IMR-90 (cell line): Measurements from ENCODE around the gene PDIA2. TPM values are rescaled to one million over a fixed set of nuclear protein-coding genes. Genes with fewer than 3 reads are reported as not detected.

Experiments
- ATAC-seq: fragments of 200-7000 bp; cut with Tn5 transposase; 2 replicates; pipeline ENCODE4 v1.9.1; 2020; ENCODE audit warnings: low read depth, mild to moderate bottlenecking, moderate library complexity
- BruUV-seq: library from RNA; stranded (reverse); fragments of 400-500 nt; replicated peaks from 2 replicates; lab custom pipeline; 2021; lab: Mats Ljungman, UMichigan
- CTCF ChIA-PET: fragments of 300-600 bp; formaldehyde crosslinking; extraction: SDS; loops from one replicate; lab custom pipeline; 2021; ENCODE audit warnings: antibody characterized with exemption; lab: Yijun Ruan, JAX
- POLR2A ChIA-PET: fragments of 300-600 bp; sonication (Branson Sonifier 250); formaldehyde crosslinking; loops from one replicate; lab custom pipeline; 2022; ENCODE audit warnings: antibody characterized with exemption; ENCODE audit not compliant: unreplicated experiment; lab: Charles Lee
- DNase-seq: peaks from one replicate; pipeline ENCODE4 v3.0.0; 2013
- H2AFZ ChIP-seq: replicated peaks from 2 replicates; pipeline ENCODE3; 2013; ENCODE audit warnings: low read length, mild to moderate bottlenecking; ENCODE audit not compliant: poor library complexity
- H2AK5ac ChIP-seq: 2 replicates; pipeline ENCODE4 v1.6.1; 2013; ENCODE audit warnings: low read depth, low read length, inconsistent platforms
- H2AK9ac ChIP-seq: replicated peaks from 2 replicates; pipeline ENCODE3; 2013; ENCODE audit warnings: mild to moderate bottlenecking, low read depth, low read length, moderate library complexity; ENCODE audit not compliant: poor library complexity
- H2BK120ac ChIP-seq: 2 replicates; pipeline ENCODE4 v1.6.1; 2013; ENCODE audit warnings: low read depth, low read length, inconsistent platforms
- H2BK15ac ChIP-seq: 3 replicates; pipeline ENCODE4 v1.6.1; 2013; ENCODE audit warnings: low read depth, low read length, inconsistent platforms
- H2BK20ac ChIP-seq: 2 replicates; pipeline ENCODE4 v1.6.1; 2013; ENCODE audit warnings: low read depth, mild to moderate bottlenecking, inconsistent platforms, low read length, moderate library complexity
- H2BK5ac ChIP-seq: 2 replicates; pipeline ENCODE4 v1.6.1; 2013; ENCODE audit warnings: mild to moderate bottlenecking, low read depth, low read length, inconsistent platforms; ENCODE audit not compliant: poor library complexity, severe bottlenecking
- H3K14ac ChIP-seq: replicated peaks from 2 replicates; pipeline ENCODE4 v1.6.1; 2013; ENCODE audit warnings: low read depth, low read length, inconsistent platforms
- H3K18ac ChIP-seq: 2 replicates; pipeline ENCODE4 v1.6.1; 2013; ENCODE audit warnings: low read depth, low read length, control low read depth
- H3K23ac ChIP-seq: 2 replicates; pipeline ENCODE4 v1.6.1; 2013; ENCODE audit warnings: low read depth, low read length, inconsistent platforms
- H3K27ac ChIP-seq: 2 replicates; pipeline ENCODE4 v1.5.1; 2013; ENCODE audit warnings: mild to moderate bottlenecking, control low read depth, low read length; ENCODE audit not compliant: insufficient read depth
- H3K27me3 ChIP-seq: 2 replicates; pipeline ENCODE4 v1.6.1; 2013; ENCODE audit warnings: low read length; ENCODE audit not compliant: control insufficient read depth, insufficient read depth
- H3K36me3 ChIP-seq: 2 replicates; pipeline ENCODE4 v1.6.1; 2013; ENCODE audit warnings: low read length, mixed read lengths; ENCODE audit not compliant: control insufficient read depth, insufficient read depth
- H3K4ac ChIP-seq: 2 replicates; pipeline ENCODE4 v1.6.1; 2013; ENCODE audit warnings: low read depth, low read length, inconsistent platforms
- H3K4me1 ChIP-seq: 2 replicates; pipeline ENCODE4 v1.6.1; 2013; ENCODE audit warnings: low read length, mixed read lengths; ENCODE audit not compliant: control insufficient read depth, insufficient read depth
- H3K4me2 ChIP-seq: 2 replicates; pipeline ENCODE4 v1.6.1; 2013; ENCODE audit warnings: low read depth, mild to moderate bottlenecking, control low read depth, low read length, moderate library complexity
- H3K4me3 ChIP-seq: 2 replicates; pipeline ENCODE4 v1.5.1; 2013; ENCODE audit warnings: low read depth, mild to moderate bottlenecking, control low read depth, low read length, moderate library complexity; ENCODE audit not compliant: insufficient read depth
- H3K56ac ChIP-seq: 2 replicates; pipeline ENCODE4 v1.6.1; 2013; ENCODE audit warnings: low read length, inconsistent platforms; ENCODE audit not compliant: insufficient read depth; ENCODE audit errors: extremely low read depth
- H3K79me1 ChIP-seq, 2 experiments: 2 replicates each; pipeline ENCODE4 v1.6.1; 2013; ENCODE audit warnings: low read length in 2 of 2, inconsistent platforms in 1 of 2, low read depth in 1 of 2
- H3K9ac ChIP-seq: 2 replicates; pipeline ENCODE4 v1.6.1; 2013; ENCODE audit warnings: low read depth, low read length, control low read depth
- H3K9me1 ChIP-seq: 2 replicates; pipeline ENCODE4 v1.6.1; 2013; ENCODE audit warnings: low read length, inconsistent platforms; ENCODE audit not compliant: insufficient read depth
- H3K9me3 ChIP-seq: 2 replicates; pipeline ENCODE4 v1.6.1; 2013; ENCODE audit warnings: low read length; ENCODE audit not compliant: control insufficient read depth, insufficient read depth
- H4K20me1 ChIP-seq: 2 replicates; pipeline ENCODE4 v1.6.1; 2013; ENCODE audit warnings: low read length, inconsistent platforms; ENCODE audit not compliant: insufficient read depth
- H4K5ac ChIP-seq: 2 replicates; pipeline ENCODE4 v1.6.1; 2013; ENCODE audit warnings: mild to moderate bottlenecking, low read depth, low read length, control low read depth
- H4K8ac ChIP-seq, 2 experiments: 2 replicates each; pipeline ENCODE4 v1.6.1; 2013; ENCODE audit warnings: low read depth in 2 of 2, low read length in 2 of 2, control low read depth in 1 of 2, inconsistent platforms in 1 of 2
- H4K91ac ChIP-seq: 2 replicates; pipeline ENCODE4 v1.6.1; 2013; ENCODE audit warnings: low read depth, low read length, inconsistent platforms; ENCODE audit not compliant: insufficient read depth
- BHLHE40 ChIP-seq: fragments of 150-350 bp; IDR thresholded peaks from 2 replicates; pipeline ENCODE4 v1.6.1; 2016; ENCODE audit warnings: mild to moderate bottlenecking, low read depth, low read length
- CEBPB ChIP-seq: IDR thresholded peaks from 2 replicates; pipeline ENCODE4 v1.6.1; 2012; ENCODE audit warnings: low read depth, low read length, improper control_type of control experiment
- CHD1 ChIP-seq: IDR thresholded peaks from 2 replicates; pipeline ENCODE4 v1.6.1; 2012; ENCODE audit warnings: low read depth, low read length, improper control_type of control experiment
- FOS ChIP-seq: fragments of 150-350 bp; IDR thresholded peaks from 2 replicates; pipeline ENCODE4 v1.6.1; 2016; ENCODE audit warnings: low read depth, low read length
- MAFK ChIP-seq: IDR thresholded peaks from 2 replicates; pipeline ENCODE4 v1.6.1; 2012; ENCODE audit warnings: low read depth, low read length, improper control_type of control experiment
- MAZ ChIP-seq: IDR thresholded peaks from 2 replicates; pipeline ENCODE4 v1.6.1; 2012; ENCODE audit warnings: low read depth, mild to moderate bottlenecking, low read length, improper control_type of control experiment, moderate library complexity, borderline replicate concordance
- MXI1 ChIP-seq: IDR thresholded peaks from 2 replicates; pipeline ENCODE4 v1.6.1; 2012; ENCODE audit warnings: low read depth, mild to moderate bottlenecking, low read length, moderate library complexity, borderline replicate concordance
- NFE2L2 ChIP-seq: fragments of 150-350 bp; IDR thresholded peaks from 2 replicates; pipeline ENCODE4 v1.6.1; 2016; ENCODE audit warnings: low read depth, mild to moderate bottlenecking, low read length
- POLR2A ChIP-seq: IDR thresholded peaks from 2 replicates; pipeline ENCODE4 v1.6.1; 2012; ENCODE audit warnings: mild to moderate bottlenecking, low read depth, low read length
- RAD21 ChIP-seq: IDR thresholded peaks from 2 replicates; pipeline ENCODE4 v1.6.1; 2012; ENCODE audit warnings: low read length, improper control_type of control experiment
- RCOR1 ChIP-seq: IDR thresholded peaks from 2 replicates; pipeline ENCODE4 v1.6.1; 2012; ENCODE audit warnings: mild to moderate bottlenecking, low read length, improper control_type of control experiment; ENCODE audit not compliant: insufficient replicate concordance
- RFX5 ChIP-seq: IDR thresholded peaks from 2 replicates; pipeline ENCODE4 v1.8.0; 2012; ENCODE audit warnings: low read depth, mild to moderate bottlenecking, low read length, moderate library complexity
- SMC3 ChIP-seq: fragments of 150-350 bp; IDR thresholded peaks from 2 replicates; pipeline ENCODE4 v1.6.1; 2016; ENCODE audit warnings: low read depth, mild to moderate bottlenecking, antibody characterized with exemption, low read length, moderate library complexity
- USF2 ChIP-seq: fragments of 150-350 bp; IDR thresholded peaks from 2 replicates; pipeline ENCODE4 v1.6.1; 2017; ENCODE audit warnings: mild to moderate bottlenecking, antibody characterized with exemption, low read length, low read depth
- WGBS, 2 experiments: methylation state at CpG; one replicate each; pipeline versions ENCODE4 v1.1.5 to v1.1.7; 2013; ENCODE audit warnings: missing lambda C conversion rate in 2 of 2; ENCODE audit not compliant: insufficient read length in 1 of 2; ENCODE audit errors: extremely low coverage in 2 of 2; 5-methylcytosine and 5-hydroxymethylcytosine counted together
- dilution Hi-C: fragments of 300-500 bp; cut with HindIII; formaldehyde crosslinking; loops from one replicate; pipeline ENCODE4 v1.14.3; 2018; ENCODE audit warnings: low sequenced_read_pairs; ENCODE audit not compliant: unreplicated experiment
- in situ Hi-C: fragments of 300-500 bp; cut with MboI; formaldehyde crosslinking; loops from 3 replicates; pipeline ENCODE4 v1.14.3; 2019; ENCODE audit warnings: low sequenced_read_pairs, inconsistent platforms, mixed read lengths
- intact Hi-C: fragments of 100-400 bp; cut with micrococcal nuclease; formaldehyde crosslinking; loops from 2 replicates; pipeline ENCODE4 v1.10.0; 2022
- polyA plus RNA-seq, 3 experiments: library from polyadenylated mRNA; depleted of rRNA; stranded (reverse); fragments of >200 nt; gene quantifications; 2 replicates each; pipeline ENCODE4 v1.2.3, GENCODE V29; 2012; ENCODE audit warnings: low replicate concordance in 1 of 3
- total RNA-seq: library from RNA; depleted of rRNA; stranded (reverse); fragments of >200 nt; gene quantifications from 2 replicates; pipeline ENCODE4 v1.2.3, GENCODE V29; 2012
- TF ChIP-seq, protein P1 (sequence below): conservative IDR thresholded peaks from 2 replicates; pipeline ENCODE4 v1.5.1; 2012; ENCODE audit warnings: mild to moderate bottlenecking, low read depth, low read length, improper control_type of control experiment
- TF ChIP-seq, protein P2 (sequence below): fragments of 150-350 bp; IDR thresholded peaks from 2 replicates; pipeline ENCODE4 v1.6.1; 2016; ENCODE audit warnings: low read depth, mild to moderate bottlenecking, low read length, moderate library complexity, borderline replicate concordance

The PDIA2 gene
- total and polyA plus RNA-seq, 2 of the 4 experiments (the other 2 are of a cell fraction): 0.17 TPM; not detected in 1

DNA sequence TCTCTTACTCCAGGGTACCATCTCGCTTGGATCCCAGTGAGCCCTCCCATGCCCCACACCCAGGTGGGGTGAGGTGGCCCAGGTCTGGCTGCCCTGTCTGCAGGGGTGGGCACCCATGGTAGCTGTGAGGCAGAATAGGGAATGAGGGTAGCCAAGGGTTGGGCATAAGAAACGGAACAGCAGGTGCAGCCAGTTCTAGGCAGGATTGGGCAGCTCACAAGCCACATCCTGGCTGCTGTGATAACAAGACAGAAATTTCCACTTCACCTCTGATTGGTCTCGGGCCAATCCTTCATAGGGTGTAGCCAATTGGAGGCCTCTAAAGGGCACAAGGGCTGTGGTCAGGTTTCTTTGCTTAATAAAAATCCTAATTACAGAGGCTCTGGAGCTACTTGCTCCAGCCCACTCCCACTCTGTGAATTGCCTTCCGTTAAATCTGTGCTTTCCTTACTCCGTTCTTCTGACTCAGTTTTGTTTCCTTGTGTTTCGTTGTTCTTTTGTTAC is 4.0 kb upstream of the PDIA2 start:
- no peaks in the 10 kb centered on the region for H3K79me1 ChIP-seq
- H4K91ac ChIP-seq: no peak overlapping the region
- no peak overlapping the region for H2BK5ac ChIP-seq
- H3K56ac ChIP-seq: no peak overlapping the region
- H3K23ac ChIP-seq: no peak overlapping the region
- no peaks in the 10 kb centered on the region; the same call in 1 of the 2 replicates for H4K20me1 ChIP-seq
- peaks cover 50% of the 10 kb centered on the region for H3K27me3 ChIP-seq
- TF ChIP-seq, protein P1, sequence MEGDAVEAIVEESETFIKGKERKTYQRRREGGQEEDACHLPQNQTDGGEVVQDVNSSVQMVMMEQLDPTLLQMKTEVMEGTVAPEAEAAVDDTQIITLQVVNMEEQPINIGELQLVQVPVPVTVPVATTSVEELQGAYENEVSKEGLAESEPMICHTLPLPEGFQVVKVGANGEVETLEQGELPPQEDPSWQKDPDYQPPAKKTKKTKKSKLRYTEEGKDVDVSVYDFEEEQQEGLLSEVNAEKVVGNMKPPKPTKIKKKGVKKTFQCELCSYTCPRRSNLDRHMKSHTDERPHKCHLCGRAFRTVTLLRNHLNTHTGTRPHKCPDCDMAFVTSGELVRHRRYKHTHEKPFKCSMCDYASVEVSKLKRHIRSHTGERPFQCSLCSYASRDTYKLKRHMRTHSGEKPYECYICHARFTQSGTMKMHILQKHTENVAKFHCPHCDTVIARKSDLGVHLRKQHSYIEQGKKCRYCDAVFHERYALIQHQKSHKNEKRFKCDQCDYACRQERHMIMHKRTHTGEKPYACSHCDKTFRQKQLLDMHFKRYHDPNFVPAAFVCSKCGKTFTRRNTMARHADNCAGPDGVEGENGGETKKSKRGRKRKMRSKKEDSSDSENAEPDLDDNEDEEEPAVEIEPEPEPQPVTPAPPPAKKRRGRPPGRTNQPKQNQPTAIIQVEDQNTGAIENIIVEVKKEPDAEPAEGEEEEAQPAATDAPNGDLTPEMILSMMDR: no peak
- TF ChIP-seq BHLHE40: no peak
- TF ChIP-seq CEBPB: no peak
- no peak for TF ChIP-seq CHD1
- TF ChIP-seq NFE2L2: no peak
- TF ChIP-seq, protein P2, sequence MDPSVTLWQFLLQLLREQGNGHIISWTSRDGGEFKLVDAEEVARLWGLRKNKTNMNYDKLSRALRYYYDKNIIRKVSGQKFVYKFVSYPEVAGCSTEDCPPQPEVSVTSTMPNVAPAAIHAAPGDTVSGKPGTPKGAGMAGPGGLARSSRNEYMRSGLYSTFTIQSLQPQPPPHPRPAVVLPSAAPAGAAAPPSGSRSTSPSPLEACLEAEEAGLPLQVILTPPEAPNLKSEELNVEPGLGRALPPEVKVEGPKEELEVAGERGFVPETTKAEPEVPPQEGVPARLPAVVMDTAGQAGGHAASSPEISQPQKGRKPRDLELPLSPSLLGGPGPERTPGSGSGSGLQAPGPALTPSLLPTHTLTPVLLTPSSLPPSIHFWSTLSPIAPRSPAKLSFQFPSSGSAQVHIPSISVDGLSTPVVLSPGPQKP: no peak
- no peak for TF ChIP-seq RAD21
- TF ChIP-seq MAZ: no peak
- no peak for TF ChIP-seq SMC3
- no peak for TF ChIP-seq RCOR1
- TF ChIP-seq MAFK: no peak
- no peak for TF ChIP-seq FOS
- TF ChIP-seq USF2: no peak
- no peak for TF ChIP-seq POLR2A
- no peak for TF ChIP-seq MXI1
- TF ChIP-seq RFX5: no peak
- no peak for ATAC-seq
- intact Hi-C loops: no loop called here
- H2BK15ac ChIP-seq: no peak overlapping the region
- in situ Hi-C loops: no loop called here
- H3K9ac ChIP-seq: no peak overlapping the region
- dilution Hi-C loops: no loop called here
- no peak overlapping the region for H3K27ac ChIP-seq
- WGBS, 2 experiments: 47% methylated on average over 2 of the region's 6 CpGs; no CpG with 5 or more reads in 1 of the 2 experiments
- H3K9me3 ChIP-seq: no peaks in the 10 kb centered on the region
- peaks cover 3% of the 10 kb centered on the region; the same call in 1 of the 2 replicates for H3K4me1 ChIP-seq
- no peak overlapping the region for H3K4me3 ChIP-seq
- H2AK9ac ChIP-seq: no peak overlapping the region
- no peak overlapping the region for H2AK5ac ChIP-seq
- DNase-seq: peak; percentile 17
- H3K14ac ChIP-seq: no peak overlapping the region
- CTCF ChIA-PET: no interaction called here
- H2BK20ac ChIP-seq: no peak overlapping the region
- no peaks in the 10 kb centered on the region for H3K36me3 ChIP-seq
- POLR2A ChIA-PET: no interaction called here
- no peak overlapping the region for H4K8ac ChIP-seq
- no peak overlapping the region for H3K4me2 ChIP-seq
- H2AFZ ChIP-seq: no peak overlapping the region
- no peak overlapping the region for H4K5ac ChIP-seq
- BruUV-seq: no TSS peak
- no peak overlapping the region for H2BK120ac ChIP-seq
- H3K9me1 ChIP-seq: no peaks in the 10 kb centered on the region
- no peak overlapping the region for H3K18ac ChIP-seq
- H3K4ac ChIP-seq: no peak overlapping the region
